HG03442 (cell line): Measurements from ENCODE around the gene POU2F3.
A peak's percentile ranks its signal among the peaks of the same experiment; 100 is the strongest.

Experiments used
- ATAC-seq: cut with Tn5 transposase; IDR thresholded peaks from one replicate; pipeline ENCODE4 v1.9.1; 2021; ENCODE audit warnings: mild to moderate bottlenecking, moderate library complexity; ENCODE audit not compliant: unreplicated experiment

The POU2F3 gene

GRCh38 chr11:120336641-120337354 lies 96.9 kb downstream of the POU2F3 start:
- peak; percentile 1 for ATAC-seq

- ATAC-seq = no peak
Observed at GRCh38 chr11:120337355-120338106, 97.6 kb downstream of the POU2F3 start.

- no peak for ATAC-seq
Observed at GRCh38 chr11:120338107-120338933, 98.4 kb downstream of the POU2F3 start.

GRCh38 chr11:120339394-120339890 lies 99.5 kb downstream of the POU2F3 start:
- ATAC-seq = no peak

GRCh38 chr11:120340529-120340928 lies 100.6 kb downstream of the POU2F3 start:
- no peak for ATAC-seq

GRCh38 chr11:120342226-120342625 lies 102.3 kb downstream of the POU2F3 start:
- no peak for ATAC-seq

GRCh38 chr11:120342678-120343077 lies 102.7 kb downstream of the POU2F3 start:
- ATAC-seq = no peak

- ATAC-seq = peak; percentile 50
Observed at GRCh38 chr11:120343429-120343828, 103.5 kb downstream of the POU2F3 start.

GRCh38 chr11:120344302-120345004 lies 104.5 kb downstream of the POU2F3 start:
- ATAC-seq = peak; percentile 78

GRCh38 chr11:120346233-120346632 lies 106.3 kb downstream of the POU2F3 start:
- no peak for ATAC-seq

- no peak for ATAC-seq
Observed at GRCh38 chr11:120350637-120351036, 110.7 kb downstream of the POU2F3 start.

- no peak for ATAC-seq
Observed at GRCh38 chr11:120352405-120352804, 112.5 kb downstream of the POU2F3 start.

GRCh38 chr11:120354068-120354467 lies 114.1 kb downstream of the POU2F3 start:
- no peak for ATAC-seq

- no peak for ATAC-seq
Observed at GRCh38 chr11:120354779-120355178, 114.8 kb downstream of the POU2F3 start.

- ATAC-seq = no peak
Observed at GRCh38 chr11:120357620-120358019, 117.7 kb downstream of the POU2F3 start.

- no peak for ATAC-seq
Observed at GRCh38 chr11:120358729-120359128, 118.8 kb downstream of the POU2F3 start.

GRCh38 chr11:120363436-120363835 lies 123.5 kb downstream of the POU2F3 start:
- no peak for ATAC-seq

- ATAC-seq = no peak
Observed at GRCh38 chr11:120365512-120365911, 125.6 kb downstream of the POU2F3 start.
